ENCODE measurements around the gene ARHGAP23. TPM values are rescaled to one million over a fixed set of nuclear protein-coding genes. Genes with fewer than 3 reads are reported as not detected.
A peak's percentile ranks its signal among the peaks of the same experiment; 100 is the strongest.

The ARHGAP23 gene
- total RNA-seq, 2 donors from 2014 or later, result 27.3 to 204 TPM

DNA sequence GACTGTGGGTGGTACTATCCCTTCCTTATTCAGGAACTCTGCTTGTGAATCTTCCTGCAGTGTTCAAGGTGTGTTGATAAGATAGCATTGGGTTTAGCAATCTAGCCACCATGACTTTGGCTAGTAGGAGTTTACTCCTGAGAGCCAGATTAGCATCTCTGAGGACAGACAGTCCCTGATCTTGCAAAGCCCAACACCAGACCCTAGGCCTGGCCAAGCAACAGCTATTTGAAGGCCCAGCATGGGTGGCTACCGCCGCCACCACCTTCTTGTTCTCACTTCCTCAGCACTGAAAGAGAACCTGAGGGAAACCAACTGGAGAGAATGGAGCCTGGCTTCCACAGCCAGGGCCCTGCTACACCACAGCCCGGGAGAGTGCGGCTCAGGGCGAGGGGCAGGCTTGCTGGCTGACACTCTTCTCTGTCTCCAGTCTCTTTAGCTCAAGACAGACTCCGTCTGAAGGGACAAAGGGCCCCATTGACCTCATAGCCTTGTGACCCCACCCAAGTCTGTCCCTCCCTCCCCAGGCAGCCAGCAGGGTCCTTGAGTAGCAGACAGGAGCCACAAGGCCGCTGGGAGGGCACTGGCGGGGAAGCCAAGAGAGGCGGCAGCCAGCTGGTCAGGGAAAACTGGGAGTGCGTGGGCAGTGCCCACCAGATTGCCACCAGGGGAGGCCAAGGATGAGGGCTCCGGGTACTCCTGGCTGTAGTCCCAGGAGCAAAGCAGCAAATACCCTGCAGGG lies 10.9 kb upstream of the ARHGAP23 start:
- Histone ChIP-seq H3K27me3 (replicated peaks; ENCODE audit: insufficient read depth) (no peaks in the 10 kb centered on the region), H3K36me3 (no peaks in the 10 kb centered on the region)
- DNase-seq (ENCODE audit: low spot score), result no peak

DNA sequence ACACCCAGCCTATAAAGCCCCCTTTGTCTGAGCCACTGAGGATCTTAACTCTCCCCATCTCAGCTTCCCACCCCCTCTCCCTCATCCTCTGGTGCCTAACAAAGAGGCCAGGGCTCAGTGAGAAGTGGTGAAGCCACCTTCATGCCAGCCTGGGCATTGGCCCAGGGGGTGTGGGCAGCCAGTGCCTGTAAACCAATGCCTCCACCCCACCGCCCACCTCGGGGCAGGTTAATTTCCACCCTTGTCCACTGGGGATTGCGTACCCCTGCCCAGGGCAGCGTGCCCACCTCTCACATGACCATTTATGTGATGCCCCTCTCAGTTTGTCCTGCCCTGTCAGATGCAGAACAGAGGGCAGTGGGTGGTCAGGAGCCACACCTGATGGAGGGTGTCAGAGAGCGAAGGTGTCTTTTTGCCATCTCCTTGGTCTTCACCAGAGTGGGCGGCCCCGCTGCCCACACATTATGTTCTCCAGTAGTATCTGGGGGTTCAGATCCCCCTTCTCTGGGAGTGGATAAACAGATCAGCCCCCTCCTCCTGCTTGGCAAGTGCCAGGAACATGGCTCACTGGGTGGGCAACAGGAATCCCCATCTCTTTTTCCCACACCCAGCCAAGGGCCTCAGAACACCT lies 10.1 kb upstream of the ARHGAP23 start:
- 66% methylated on average over 7 of the region's 7 CpGs for WGBS
- Histone ChIP-seq H3K36me3 (no peaks in the 10 kb centered on the region), H3K9me3 (no peaks in the 10 kb centered on the region), H3K4me1 (replicated peaks) (no peaks in the 10 kb centered on the region), H3K4me3 (no peak overlapping the region), H3K27me3 (replicated peaks; ENCODE audit: insufficient read depth) (no peaks in the 10 kb centered on the region), H3K27ac (no peak overlapping the region)
- intact Hi-C loops (cut with DNase I), result no loop called here
- TF ChIP-seq POLR2AphosphoS5 (IDR thresholded peaks at IDR 0.05) (no peak), CTCF (IDR thresholded peaks at IDR 0.05) (no peak), POLR2A (IDR thresholded peaks at IDR 0.05) (no peak)
- no peak for DNase-seq (ENCODE audit: low spot score)

More for the DNA sequence above, 10.9 kb upstream of the ARHGAP23 start:
- Histone ChIP-seq H3K4me1 (replicated peaks) (no peaks in the 10 kb centered on the region), H3K9me3 (no peaks in the 10 kb centered on the region), H3K27ac (no peak overlapping the region), H3K4me3 (no peak overlapping the region)
- TF ChIP-seq POLR2A (IDR thresholded peaks at IDR 0.05) (no peak), CTCF (IDR thresholded peaks at IDR 0.05) (no peak), POLR2AphosphoS5 (IDR thresholded peaks at IDR 0.05) (no peak)
- 88% methylated on average over 11 of the region's 11 CpGs for WGBS
- intact Hi-C loops (cut with DNase I), result no loop called here

DNA sequence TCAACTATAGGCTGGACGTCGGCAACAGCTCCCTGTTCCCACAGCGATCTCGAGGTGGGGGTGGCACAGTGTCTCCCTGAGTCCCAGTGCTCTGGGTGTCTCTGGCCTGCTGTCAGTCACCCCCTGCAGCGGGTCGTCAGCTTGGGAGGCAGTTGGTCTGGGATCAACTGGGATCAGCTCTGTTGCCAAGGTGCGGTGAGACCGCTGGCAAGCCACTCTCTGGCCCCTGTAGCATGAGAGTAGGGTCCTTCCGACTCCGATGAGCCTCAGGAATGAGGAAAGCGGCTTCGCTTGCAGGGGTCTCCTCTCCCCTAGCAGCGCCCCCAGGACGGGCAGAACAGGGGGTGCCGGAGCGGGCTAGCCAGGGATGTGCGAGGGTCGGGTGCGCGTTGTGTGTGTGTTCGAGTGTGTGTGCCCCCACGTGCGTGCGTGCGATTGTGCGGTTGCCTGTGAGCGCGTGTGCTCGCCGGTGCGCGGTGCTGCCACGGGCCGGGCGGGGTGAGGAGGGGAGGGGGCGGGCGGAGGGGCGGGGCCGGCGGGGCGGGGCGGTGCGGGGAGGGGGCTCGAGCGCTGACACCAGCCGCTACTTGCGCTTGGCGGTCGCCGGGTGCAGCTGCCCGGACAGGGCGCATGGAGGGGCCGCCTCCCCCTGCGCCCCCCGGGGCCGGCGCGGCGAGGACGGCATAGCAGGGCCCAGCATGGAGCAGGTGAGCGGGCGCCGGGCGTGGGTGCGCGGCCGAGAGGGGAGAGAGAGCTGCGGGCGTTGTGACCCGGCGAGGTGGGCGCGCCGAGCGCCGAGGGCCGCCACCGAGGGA lies 9.4 kb upstream of the ARHGAP23 start:
- WGBS, result 5% methylated on average over 55 of the region's 78 CpGs
- Histone ChIP-seq H3K36me3 (no peaks in the 10 kb centered on the region), H3K9me3 (no peaks in the 10 kb centered on the region), H3K4me1 (replicated peaks) (no peaks in the 10 kb centered on the region), H3K4me3 (peak overlapping the region; percentile 25 to 37), H3K27me3 (replicated peaks; ENCODE audit: insufficient read depth) (no peaks in the 10 kb centered on the region), H3K27ac (no peak overlapping the region)
- TF ChIP-seq POLR2AphosphoS5 (IDR thresholded peaks at IDR 0.05) (no peak), CTCF (IDR thresholded peaks at IDR 0.05) (no peak), POLR2A (IDR thresholded peaks at IDR 0.05) (no peak)
- intact Hi-C loops (cut with DNase I), result no loop called here
- no peak for DNase-seq (ENCODE audit: low spot score)

GRCh38 chr17:38419508-38419981 lies 8.7 kb upstream of the ARHGAP23 start:
- Histone ChIP-seq H3K27me3 (replicated peaks; ENCODE audit: insufficient read depth) (no peaks in the 10 kb centered on the region), H3K27ac (no peak overlapping the region), H3K4me1 (replicated peaks) (no peaks in the 10 kb centered on the region), H3K9me3 (no peaks in the 10 kb centered on the region), H3K4me3 (peak overlapping the region; percentile 25 to 37), H3K36me3 (no peaks in the 10 kb centered on the region)
- no peak for DNase-seq (ENCODE audit: low spot score)
- intact Hi-C loops (cut with DNase I), result no loop called here
- no peak for TF ChIP-seq POLR2AphosphoS5 (IDR thresholded peaks at IDR 0.05)
- no peak for TF ChIP-seq CTCF (IDR thresholded peaks at IDR 0.05)
- TF ChIP-seq POLR2A (IDR thresholded peaks at IDR 0.05), result no peak
- 13% methylated on average over 10 of the region's 10 CpGs for WGBS

Measured in prostate gland (tissue), 2 donors.